HCT116 (cell line): ENCODE results near the gene MDFI. TPM values are rescaled to one million over a fixed set of nuclear protein-coding genes. Genes with fewer than 3 reads are reported as not detected.

ENCODE experiments used
- ATAC-seq: fragments of 200-7000 bp; cut with Tn5 transposase; 2 replicates; pipeline ENCODE4 v1.9.1; 2020; ENCODE audit warnings: mild to moderate bottlenecking, moderate library complexity
- BruUV-seq: library from RNA; stranded (reverse); fragments of 400-500 nt; replicated peaks from 2 replicates; lab custom pipeline; 2021; lab: Mats Ljungman, UMichigan
- CTCF ChIA-PET: fragments of 300-600 bp; sonication (Branson Sonifier 250); formaldehyde crosslinking; loops from one replicate; lab custom pipeline; 2021; ENCODE audit warnings: antibody characterized with exemption; lab: Charles Lee
- POLR2A ChIA-PET: fragments of 300-600, 350-600 bp; sonication (Branson Sonifier 250); formaldehyde crosslinking; loops from one replicate; lab custom pipeline; 2021; ENCODE audit warnings: antibody characterized with exemption; lab: Charles Lee
- RAD21 ChIA-PET, 2 experiments: fragments of 300-600 bp; sonication (Branson Sonifier 250); formaldehyde crosslinking; loops; one replicate each; lab custom pipeline; 2023; ENCODE audit warnings: low total read pairs in 2 of 2; ENCODE audit not compliant: uncharacterized antibody in 2 of 2, unreplicated experiment in 2 of 2, low non-redundant PET in 1 of 2; lab: Charles Lee
- DNase-seq: peaks from one replicate; pipeline ENCODE4 v3.0.0-alpha.2; 2010; ENCODE audit warnings: low read depth, low spot score
- H2AFZ ChIP-seq: fragments of 200-600 bp; shearing (Covaris generic), sonication (generic); 2 replicates; pipeline ENCODE4 v1.6.1; 2017; ENCODE audit warnings: low read depth, mixed run types, mixed read lengths, antibody characterized with exemption, low read length; ENCODE audit not compliant: poor library complexity, severe bottlenecking
- H3K27ac ChIP-seq: 2 replicates; pipeline ENCODE4 v1.5.1; 2012; ENCODE audit warnings: low read depth, low read length
- H3K27me3 ChIP-seq: fragments of 200-600 bp; sonication (generic); 2 replicates; pipeline ENCODE4 v1.6.1; 2016; ENCODE audit warnings: mixed run types, low read length, mixed read lengths; ENCODE audit not compliant: insufficient read depth
- H3K36me3 ChIP-seq, 2 experiments: fragments of 200-500 bp in 1 of 2; fragments of 200-600 bp in 1 of 2; sonication (Bioruptor generic) in 1 of 2; sonication (generic) in 1 of 2; 2 replicates each; pipeline versions ENCODE4 v1.5.1 to v1.6.1; 2014 to 2016; ENCODE audit warnings: low read length in 2 of 2, inconsistent platforms in 1 of 2, mixed read lengths in 1 of 2, mixed run types in 1 of 2; ENCODE audit not compliant: insufficient read depth in 2 of 2, control insufficient read depth in 1 of 2
- H3K4me1 ChIP-seq, 2 experiments: fragments of 200-600 bp in 1 of 2; sonication (generic) in 1 of 2; 2 replicates each; pipeline versions ENCODE4 v1.5.1 to v1.6.1; 2012 to 2017; ENCODE audit warnings: low read length in 2 of 2, inconsistent platforms in 1 of 2, mild to moderate bottlenecking in 1 of 2, mixed read lengths in 1 of 2, mixed run types in 1 of 2, moderate library complexity in 1 of 2; ENCODE audit not compliant: insufficient read depth in 2 of 2, control insufficient read depth in 1 of 2
- H3K4me2 ChIP-seq: fragments of 200-600 bp; sonication (generic); 2 replicates; pipeline ENCODE4 v1.6.1; 2017; ENCODE audit warnings: mixed run types, low read length, mixed read lengths
- H3K4me3 ChIP-seq, 2 experiments: fragments of 200-600 bp in 1 of 2; sonication (generic) in 1 of 2; replicated peaks in 1 of 2; 2 replicates each; pipeline ENCODE4 v1.5.1; 2011 to 2016; ENCODE audit warnings: low read length in 2 of 2, control low read depth in 1 of 2, low read depth in 1 of 2, mild to moderate bottlenecking in 1 of 2, mixed read lengths in 1 of 2, mixed run types in 1 of 2
- H3K79me2 ChIP-seq: fragments of 200-600 bp; sonication (generic); 2 replicates; pipeline ENCODE4 v1.6.1; 2017; ENCODE audit warnings: mild to moderate bottlenecking, mixed run types, low read length, moderate library complexity, mixed read lengths; ENCODE audit not compliant: insufficient read depth
- H3K9ac ChIP-seq: fragments of 200-600 bp; sonication (generic); 2 replicates; pipeline ENCODE4 v1.6.1; 2016; ENCODE audit warnings: low read length, mixed read lengths
- H3K9me2 ChIP-seq: fragments of 200-600 bp; sonication (generic), shearing (Covaris generic); 2 replicates; pipeline ENCODE4 v1.6.1; 2017; ENCODE audit warnings: mixed run types, mild to moderate bottlenecking, moderate library complexity; ENCODE audit not compliant: insufficient read depth
- H3K9me3 ChIP-seq, 2 experiments: fragments of 200-500 bp in 1 of 2; fragments of 200-600 bp in 1 of 2; sonication (Bioruptor generic) in 1 of 2; sonication (generic) in 1 of 2; 2 replicates each; pipeline ENCODE4 v1.6.1; 2014 to 2017; ENCODE audit warnings: low read length in 2 of 2, mixed read lengths in 2 of 2, inconsistent platforms in 1 of 2, low read depth in 1 of 2, mild to moderate bottlenecking in 1 of 2, mixed run types in 1 of 2, moderate library complexity in 1 of 2; ENCODE audit not compliant: control insufficient read depth in 1 of 2, insufficient read depth in 1 of 2
- H4K20me1 ChIP-seq: fragments of 200-600 bp; sonication (generic), shearing (Covaris generic); 2 replicates; pipeline ENCODE4 v1.6.1; 2017; ENCODE audit warnings: mixed run types, mild to moderate bottlenecking, moderate library complexity; ENCODE audit not compliant: insufficient read depth
- CBX3 ChIP-seq: IDR thresholded peaks from 2 replicates; pipeline ENCODE4 v1.6.1; 2012; ENCODE audit warnings: low read depth
- CEBPB ChIP-seq: IDR thresholded peaks from 2 replicates; pipeline ENCODE4 v1.6.1; 2012; ENCODE audit warnings: low read depth
- EGR1 ChIP-seq: IDR thresholded peaks from 2 replicates; pipeline ENCODE4 v1.6.1; 2012; ENCODE audit warnings: low read depth
- EZH2 ChIP-seq: fragments of 200-600 bp; sonication (generic); IDR thresholded peaks from 2 replicates; pipeline ENCODE4 v1.6.1; 2017; ENCODE audit warnings: antibody characterized with exemption, mixed run types
- EZH2phosphoT487 ChIP-seq: fragments of 200-600 bp; IDR thresholded peaks from 2 replicates; pipeline ENCODE4 v1.6.1; 2018; ENCODE audit warnings: antibody characterized with exemption, borderline replicate concordance
- FOSL1 ChIP-seq: IDR thresholded peaks from 2 replicates; pipeline ENCODE4 v1.6.1; 2012; ENCODE audit warnings: low read depth
- POLR2A ChIP-seq: IDR thresholded peaks from 2 replicates; pipeline ENCODE4 v1.7.0; 2011; ENCODE audit warnings: borderline replicate concordance; ENCODE audit not compliant: insufficient read depth, insufficient read length; ENCODE audit errors: extremely low read depth
- YY1 ChIP-seq: IDR thresholded peaks from 2 replicates; pipeline ENCODE4 v1.6.1; 2011; ENCODE audit warnings: low read length, low read depth, moderate library complexity, mild to moderate bottlenecking; ENCODE audit not compliant: insufficient replicate concordance; ENCODE audit errors: extremely low read depth
- ZFX ChIP-seq: fragments of 450-650 bp; IDR thresholded peaks from 2 replicates; pipeline ENCODE4 v1.6.1; 2017
- ZNF274 ChIP-seq: fragments of 200-500 bp; sonication (Bioruptor generic); IDR thresholded peaks from 2 replicates; pipeline ENCODE4 v1.6.1; 2014; ENCODE audit warnings: mild to moderate bottlenecking, low read depth, low read length, inconsistent platforms
- intact Hi-C: fragments of 100-400 bp; cut with micrococcal nuclease; formaldehyde crosslinking; loops from 2 replicates; pipeline ENCODE4 v1.10.0; 2022
- total RNA-seq: library from RNA; stranded (reverse); gene quantifications from one replicate; pipeline ENCODE4 v1.2.1, GENCODE V29; 2021; ENCODE audit not compliant: unreplicated experiment
- TF ChIP-seq, protein P1 (sequence below), 3 experiments: fragments of 200-600 bp in 1 of 3; sonication (generic) in 1 of 3; IDR thresholded peaks in 2 of 3; conservative IDR thresholded peaks in 1 of 3; 2 replicates each; pipeline ENCODE4 v1.5.1; 2012 to 2017; ENCODE audit warnings: low read depth in 2 of 3, low read length in 2 of 3, antibody characterized with exemption in 1 of 3, borderline replicate concordance in 1 of 3, control low read depth in 1 of 3, mild to moderate bottlenecking in 1 of 3, mixed read lengths in 1 of 3, mixed run types in 1 of 3, moderate library complexity in 1 of 3; ENCODE audit not compliant: insufficient read depth in 1 of 3
- TF ChIP-seq, protein P2 (sequence below): IDR thresholded peaks from 2 replicates; pipeline ENCODE4 v1.6.1; 2012
- TF ChIP-seq, protein P3 (sequence below): IDR thresholded peaks from 2 replicates; pipeline ENCODE4 v1.6.1; 2011; ENCODE audit warnings: mild to moderate bottlenecking, low read length, moderate library complexity; ENCODE audit not compliant: insufficient replicate concordance; ENCODE audit errors: extremely low read depth

MDFI gene
- total RNA-seq, 1 experiment from 2014 or later = 35.5 TPM

DNA sequence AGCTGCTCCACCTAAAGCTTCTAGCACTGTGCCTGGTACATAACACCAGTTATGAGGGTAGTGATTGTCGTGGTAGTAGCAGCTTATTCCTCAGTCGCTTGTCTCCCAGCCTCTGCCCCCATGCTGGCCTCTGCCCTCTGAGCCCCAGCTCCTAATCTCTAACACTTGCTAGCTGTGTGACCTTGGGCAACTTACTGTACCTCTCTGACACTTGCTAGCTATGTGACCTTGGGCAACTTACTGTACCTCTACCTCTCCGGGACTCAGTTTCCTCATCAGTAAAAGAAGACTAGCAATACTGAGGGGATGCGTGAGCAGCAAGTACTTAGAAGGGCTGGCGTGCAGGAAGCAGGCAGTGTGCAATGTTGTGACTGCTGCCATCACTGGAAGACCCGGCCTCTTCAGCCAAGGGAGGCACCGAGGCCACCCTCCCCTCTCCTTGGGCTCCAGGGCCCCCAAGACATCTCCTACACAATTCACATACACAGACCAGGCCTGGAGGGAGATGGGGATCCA is 9.9 kb downstream of the MDFI start:
- CTCF ChIA-PET = no interaction called here
- Histone ChIP-seq H3K9me3 (no peaks in the 10 kb centered on the region), H3K27ac (no peak overlapping the region), H3K9me2 (no peaks in the 10 kb centered on the region), H2AFZ (no peak overlapping the region), H3K4me2 (no peak overlapping the region), H3K4me1 (peaks cover 10 to 11% of the 10 kb centered on the region in 2 experiments), H3K27me3 (no peaks in the 10 kb centered on the region), H4K20me1 (no peaks in the 10 kb centered on the region), H3K79me2 (no peaks in the 10 kb centered on the region), H3K9ac (no peak overlapping the region), H3K4me3 (no peak overlapping the region), H3K36me3 (peaks cover 5 to 11% of the 10 kb centered on the region in 2 experiments; a peak in 2 of 4 replicates)
- TF ChIP-seq ZFX = no peak
- no peak for TF ChIP-seq EGR1
- TF ChIP-seq, protein P1, sequence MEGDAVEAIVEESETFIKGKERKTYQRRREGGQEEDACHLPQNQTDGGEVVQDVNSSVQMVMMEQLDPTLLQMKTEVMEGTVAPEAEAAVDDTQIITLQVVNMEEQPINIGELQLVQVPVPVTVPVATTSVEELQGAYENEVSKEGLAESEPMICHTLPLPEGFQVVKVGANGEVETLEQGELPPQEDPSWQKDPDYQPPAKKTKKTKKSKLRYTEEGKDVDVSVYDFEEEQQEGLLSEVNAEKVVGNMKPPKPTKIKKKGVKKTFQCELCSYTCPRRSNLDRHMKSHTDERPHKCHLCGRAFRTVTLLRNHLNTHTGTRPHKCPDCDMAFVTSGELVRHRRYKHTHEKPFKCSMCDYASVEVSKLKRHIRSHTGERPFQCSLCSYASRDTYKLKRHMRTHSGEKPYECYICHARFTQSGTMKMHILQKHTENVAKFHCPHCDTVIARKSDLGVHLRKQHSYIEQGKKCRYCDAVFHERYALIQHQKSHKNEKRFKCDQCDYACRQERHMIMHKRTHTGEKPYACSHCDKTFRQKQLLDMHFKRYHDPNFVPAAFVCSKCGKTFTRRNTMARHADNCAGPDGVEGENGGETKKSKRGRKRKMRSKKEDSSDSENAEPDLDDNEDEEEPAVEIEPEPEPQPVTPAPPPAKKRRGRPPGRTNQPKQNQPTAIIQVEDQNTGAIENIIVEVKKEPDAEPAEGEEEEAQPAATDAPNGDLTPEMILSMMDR (IDR thresholded peaks at IDR 0.05 in 2 of 3, conservative IDR thresholded peaks at IDR 0.05 in 1 of 3; ENCODE audit: borderline replicate concordance in 1 of 3, insufficient read depth in 1 of 3, low read depth in 2 of 3, low read length in 2 of 3) = no peak
- TF ChIP-seq CEBPB = no peak
- no peak for TF ChIP-seq EZH2phosphoT487
- TF ChIP-seq ZNF274 = no peak
- no TSS peak for BruUV-seq
- intact Hi-C loops = no loop called here
- DNase-seq (no peak), ATAC-seq (no peak)
- RAD21 ChIA-PET = no interaction called here
- POLR2A ChIA-PET = no interaction called here

DNA sequence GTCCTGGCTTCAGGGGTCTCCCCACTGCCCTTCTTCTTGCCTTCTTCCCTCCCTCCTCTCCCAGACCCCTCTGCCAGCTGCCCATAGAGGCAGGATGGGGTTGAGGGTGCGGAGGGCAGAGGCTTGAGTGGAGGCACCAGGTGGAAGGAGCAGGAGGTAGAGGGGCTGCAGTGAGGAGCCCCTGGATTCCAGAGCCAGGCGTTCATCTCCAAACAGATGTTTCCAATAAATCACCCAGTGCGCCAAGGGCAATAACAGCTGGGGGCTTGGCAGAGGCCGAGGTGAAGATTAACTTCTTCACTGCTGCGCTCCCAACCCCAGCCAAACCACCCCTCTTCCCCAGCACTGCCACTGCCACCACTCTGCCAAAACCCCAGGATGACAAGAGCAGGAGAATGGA is 10.7 kb downstream of the MDFI start:
- Histone ChIP-seq H3K36me3 (peaks cover 5 to 11% of the 10 kb centered on the region in 2 experiments; a peak in 2 of 4 replicates), H3K4me1 (peaks cover 7 to 8% of the 10 kb centered on the region in 2 experiments), H3K4me3 (no peak overlapping the region), H3K9me2 (no peaks in the 10 kb centered on the region), H3K27ac (no peak overlapping the region), H4K20me1 (no peaks in the 10 kb centered on the region), H3K79me2 (no peaks in the 10 kb centered on the region), H3K27me3 (no peaks in the 10 kb centered on the region), H3K9me3 (no peaks in the 10 kb centered on the region), H3K9ac (no peak overlapping the region), H2AFZ (no peak overlapping the region), H3K4me2 (no peak overlapping the region)
- BruUV-seq = no TSS peak
- ATAC-seq (no peak), DNase-seq (no peak)
- intact Hi-C loops = no loop called here
- RAD21 ChIA-PET = no interaction called here
- POLR2A ChIA-PET = no interaction called here
- CTCF ChIA-PET = no interaction called here
- TF ChIP-seq YY1 (no peak), FOSL1 (no peak), ZNF274 (no peak), CBX3 (no peak), EZH2 (no peak), CEBPB (no peak), EZH2phosphoT487 (no peak), POLR2A (no peak)
- TF ChIP-seq, protein P1 (IDR thresholded peaks at IDR 0.05 in 2 of 3, conservative IDR thresholded peaks at IDR 0.05 in 1 of 3; ENCODE audit: borderline replicate concordance in 1 of 3, insufficient read depth in 1 of 3, low read depth in 2 of 3, low read length in 2 of 3) = no peak
- TF ChIP-seq, protein P2, sequence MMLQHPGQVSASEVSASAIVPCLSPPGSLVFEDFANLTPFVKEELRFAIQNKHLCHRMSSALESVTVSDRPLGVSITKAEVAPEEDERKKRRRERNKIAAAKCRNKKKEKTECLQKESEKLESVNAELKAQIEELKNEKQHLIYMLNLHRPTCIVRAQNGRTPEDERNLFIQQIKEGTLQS = no peak
- TF ChIP-seq, protein P3, sequence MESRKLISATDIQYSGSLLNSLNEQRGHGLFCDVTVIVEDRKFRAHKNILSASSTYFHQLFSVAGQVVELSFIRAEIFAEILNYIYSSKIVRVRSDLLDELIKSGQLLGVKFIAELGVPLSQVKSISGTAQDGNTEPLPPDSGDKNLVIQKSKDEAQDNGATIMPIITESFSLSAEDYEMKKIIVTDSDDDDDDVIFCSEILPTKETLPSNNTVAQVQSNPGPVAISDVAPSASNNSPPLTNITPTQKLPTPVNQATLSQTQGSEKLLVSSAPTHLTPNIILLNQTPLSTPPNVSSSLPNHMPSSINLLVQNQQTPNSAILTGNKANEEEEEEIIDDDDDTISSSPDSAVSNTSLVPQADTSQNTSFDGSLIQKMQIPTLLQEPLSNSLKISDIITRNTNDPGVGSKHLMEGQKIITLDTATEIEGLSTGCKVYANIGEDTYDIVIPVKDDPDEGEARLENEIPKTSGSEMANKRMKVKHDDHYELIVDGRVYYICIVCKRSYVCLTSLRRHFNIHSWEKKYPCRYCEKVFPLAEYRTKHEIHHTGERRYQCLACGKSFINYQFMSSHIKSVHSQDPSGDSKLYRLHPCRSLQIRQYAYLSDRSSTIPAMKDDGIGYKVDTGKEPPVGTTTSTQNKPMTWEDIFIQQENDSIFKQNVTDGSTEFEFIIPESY = no peak
